Esophagus muscularis mucosa (tissue), 4 donors: ENCODE data around the gene SCLT1.

Experiments
- CTCF ChIP-seq, 3 experiments: fragments of 200-600 bp in 2 of 3; fragments of 450-650 bp in 1 of 3; sonication (generic) in 2 of 3; IDR thresholded peaks; one replicate each; pipeline ENCODE4 v1.5.1; 2017 to 2019; ENCODE audit warnings: antibody characterized with exemption in 3 of 3, mild to moderate bottlenecking in 2 of 3, moderate library complexity in 1 of 3
- EP300 ChIP-seq: sonication (generic); formaldehyde crosslinking; IDR thresholded peaks from one replicate; pipeline ENCODE4 v1.6.1; 2017; ENCODE audit warnings: antibody characterized with exemption
- POLR2A ChIP-seq: fragments of 450-650 bp; IDR thresholded peaks from one replicate; pipeline ENCODE4 v1.6.1; 2017; ENCODE audit warnings: antibody characterized with exemption, moderate library complexity, mild to moderate bottlenecking, low read depth

GRCh38 chr4:128866269-128866668 is 227.1 kb downstream of the SCLT1 start:
- no peak for TF ChIP-seq POLR2A
- TF ChIP-seq CTCF (IDR thresholded peaks at IDR 0.05): no peak
- TF ChIP-seq EP300: no peak
